ENCODE measurements around the gene SNAI3.

SNAI3 gene

DNA sequence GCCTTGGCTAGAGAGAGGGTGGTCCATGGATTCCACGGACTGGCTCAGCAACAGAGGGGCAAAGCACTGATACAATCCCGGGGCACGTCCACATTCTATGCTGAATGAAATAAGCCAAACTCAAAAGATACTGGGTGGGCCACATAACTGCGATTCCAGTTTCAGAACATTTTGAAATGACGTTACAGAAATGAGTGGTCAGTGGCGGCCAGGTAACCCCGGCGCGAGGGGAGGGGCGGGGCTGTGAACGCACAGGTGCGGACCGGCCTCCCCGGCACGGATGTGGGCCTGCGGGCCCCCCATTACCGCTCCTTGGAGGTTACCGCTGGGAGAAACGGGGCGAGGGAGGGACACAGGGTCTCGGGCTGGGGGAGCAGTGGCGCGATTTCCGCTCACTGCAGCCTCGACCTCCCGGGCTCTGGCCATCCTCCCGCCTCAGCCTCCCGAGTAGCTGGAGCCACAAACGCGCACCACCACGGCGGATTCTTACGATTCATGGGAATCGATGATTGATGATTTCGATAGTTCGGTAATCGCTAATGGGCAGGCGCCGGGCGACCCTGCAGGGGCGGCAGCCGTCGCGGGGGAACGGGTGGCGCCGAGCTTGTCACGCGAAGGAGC is 24.0 kb downstream of the SNAI3 start:
- no peaks in the 10 kb centered on the region for H3K9me2 ChIP-seq (replicated peaks; ENCODE audit: control insufficient read depth, low read length)
- peaks cover 47% of the 10 kb centered on the region for H3K4me1 ChIP-seq (ENCODE audit: control insufficient read depth, low read length)
- H3K27me3 ChIP-seq (ENCODE audit: control insufficient read depth, low read length), result no peaks in the 10 kb centered on the region
- peaks cover 12% of the 10 kb centered on the region for H3F3A ChIP-seq (ENCODE audit: control insufficient read depth, insufficient read depth)
- peak overlapping the region; percentile 76 for H3K27ac ChIP-seq (ENCODE audit: low read depth, low read length)
- peaks cover 63% of the 10 kb centered on the region for H3K36me3 ChIP-seq (ENCODE audit: control insufficient read depth, low read length)
- peaks cover 10% of the 10 kb centered on the region; the same call in 1 of the 2 replicates for H4K20me1 ChIP-seq (ENCODE audit: control insufficient read depth, insufficient read depth, low read depth, low read length)
- no peaks in the 10 kb centered on the region for H3K9me3 ChIP-seq (ENCODE audit: control insufficient read depth, insufficient read depth, low read length)
- TF ChIP-seq EZH2phosphoT487 (IDR thresholded peaks at IDR 0.05; ENCODE audit: borderline replicate concordance, low read length) (no peak), CTCF (IDR thresholded peaks at IDR 0.05; ENCODE audit: low read depth, low read length, poor library complexity, severe bottlenecking) (no peak)
- peaks cover 76% of the 10 kb centered on the region for H3K79me2 ChIP-seq (ENCODE audit: control insufficient read depth, low read length)
- peak overlapping the region; percentile 92 for H3K4me3 ChIP-seq (ENCODE audit: low read length)
- H3K4me2 ChIP-seq (ENCODE audit: low read length), result peak overlapping the region; percentile 82

DNA sequence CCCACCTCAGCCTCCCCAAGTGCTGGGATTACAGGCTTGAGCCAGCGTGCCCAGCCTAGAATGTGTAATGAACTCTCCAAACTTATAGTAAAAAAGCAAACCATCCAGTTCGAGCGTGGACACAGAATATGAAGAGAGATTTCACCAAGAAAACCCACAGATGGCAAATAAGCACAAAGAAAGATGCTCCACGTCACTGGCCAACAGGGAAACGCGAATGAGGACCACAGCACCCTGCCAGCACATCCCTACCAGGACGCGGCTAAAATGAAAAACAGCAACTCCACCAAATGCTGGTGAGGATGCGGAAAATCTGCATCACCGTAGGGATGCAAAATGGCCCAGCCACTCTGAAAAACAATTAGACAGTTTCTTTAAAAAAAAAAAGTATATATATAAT is 24.8 kb downstream of the SNAI3 start:
- peak overlapping the region; percentile 92 for H3K4me3 ChIP-seq (ENCODE audit: low read length)
- H3K36me3 ChIP-seq (ENCODE audit: control insufficient read depth, low read length), result peaks cover 66% of the 10 kb centered on the region

GRCh38 chr16:88659160-88659559 is 27.1 kb downstream of the SNAI3 start:
- Histone ChIP-seq H3K9me3 (ENCODE audit: control insufficient read depth, insufficient read depth, low read length) (no peaks in the 10 kb centered on the region), H3K27me3 (ENCODE audit: control insufficient read depth, low read length) (no peaks in the 10 kb centered on the region), H3F3A (ENCODE audit: control insufficient read depth, insufficient read depth) (no peaks in the 10 kb centered on the region), H3K79me2 (ENCODE audit: control insufficient read depth, low read length) (peaks cover 73% of the 10 kb centered on the region), H3K9me2 (replicated peaks; ENCODE audit: control insufficient read depth, low read length) (no peaks in the 10 kb centered on the region), H3K27ac (ENCODE audit: low read depth, low read length) (no peak overlapping the region), H3K36me3 (ENCODE audit: control insufficient read depth, low read length) (peaks cover 83% of the 10 kb centered on the region), H3K4me3 (ENCODE audit: low read length) (no peak overlapping the region), H3K4me1 (ENCODE audit: control insufficient read depth, low read length) (peaks cover 19% of the 10 kb centered on the region), H4K20me1 (ENCODE audit: control insufficient read depth, insufficient read depth, low read depth, low read length) (peaks cover 10% of the 10 kb centered on the region; the same call in 1 of the 2 replicates), H3K4me2 (ENCODE audit: low read length) (no peak overlapping the region)
- TF ChIP-seq EZH2phosphoT487 (IDR thresholded peaks at IDR 0.05; ENCODE audit: borderline replicate concordance, low read length), result no peak
- TF ChIP-seq CTCF (IDR thresholded peaks at IDR 0.05; ENCODE audit: low read depth, low read length, poor library complexity, severe bottlenecking), result no peak

More for the DNA sequence above, 24.8 kb downstream of the SNAI3 start:
- H3K9me3 ChIP-seq (ENCODE audit: control insufficient read depth, insufficient read depth, low read length), result no peaks in the 10 kb centered on the region
- no peaks in the 10 kb centered on the region for H3K27me3 ChIP-seq (ENCODE audit: control insufficient read depth, low read length)
- H3K4me1 ChIP-seq (ENCODE audit: control insufficient read depth, low read length), result peaks cover 40% of the 10 kb centered on the region
- no peaks in the 10 kb centered on the region for H3K9me2 ChIP-seq (replicated peaks; ENCODE audit: control insufficient read depth, low read length)
- no peak for TF ChIP-seq EZH2phosphoT487 (IDR thresholded peaks at IDR 0.05; ENCODE audit: borderline replicate concordance, low read length)
- no peak for TF ChIP-seq CTCF (IDR thresholded peaks at IDR 0.05; ENCODE audit: low read depth, low read length, poor library complexity, severe bottlenecking)
- H4K20me1 ChIP-seq (ENCODE audit: control insufficient read depth, insufficient read depth, low read depth, low read length), result peaks cover 10% of the 10 kb centered on the region; the same call in 1 of the 2 replicates
- H3K27ac ChIP-seq (ENCODE audit: low read depth, low read length), result peak overlapping the region; percentile 14
- H3K79me2 ChIP-seq (ENCODE audit: control insufficient read depth, low read length), result peaks cover 81% of the 10 kb centered on the region
- peaks cover 12% of the 10 kb centered on the region for H3F3A ChIP-seq (ENCODE audit: control insufficient read depth, insufficient read depth)
- H3K4me2 ChIP-seq (ENCODE audit: low read length), result peak overlapping the region; percentile 82

Measured in DOHH2 (cell line).